H1 (cell line): Measurements from ENCODE around the gene ARHGAP6. TPM values are rescaled to one million over a fixed set of nuclear protein-coding genes. Genes with fewer than 3 reads are reported as not detected.

Source experiments
- CTCF ChIA-PET: fragments of 300-600 bp; sonication (Branson Sonifier 250); formaldehyde crosslinking; loops from one replicate; lab custom pipeline; 2021; ENCODE audit not compliant: partially characterized antibody; lab: Charles Lee
- POLR2A ChIA-PET: fragments of 300-600 bp; sonication (Branson Sonifier 250); formaldehyde crosslinking; loops from one replicate; lab custom pipeline; 2021; ENCODE audit warnings: inconsistent platforms; ENCODE audit not compliant: partially characterized antibody; lab: Charles Lee
- DNase-seq, 2 experiments: peaks; one replicate each; pipeline versions ENCODE4 v3.0.0 to v3.0.0-alpha.2; 2010 to 2022; ENCODE audit warnings: low spot score in 2 of 2, low read depth in 1 of 2, mixed read lengths in 1 of 2
- FAIRE-seq: peaks from 2 replicates; lab custom pipeline; 2011; peaks lifted over from hg19 to GRCh38; lab: Jason Lieb, UNC
- H2AFZ ChIP-seq: 2 replicates; pipeline ENCODE4 v1.8.1; 2012; ENCODE audit warnings: low read length, inconsistent platforms
- H2AK5ac ChIP-seq: 2 replicates; pipeline ENCODE4 v1.6.1; 2013; ENCODE audit warnings: low read depth, low read length
- H2BK120ac ChIP-seq: replicated peaks from 2 replicates; pipeline ENCODE3; 2013; ENCODE audit warnings: low read depth, low read length, inconsistent platforms
- H2BK12ac ChIP-seq: 2 replicates; pipeline ENCODE4 v1.6.1; 2013; ENCODE audit warnings: low read depth, low read length
- H2BK15ac ChIP-seq: 2 replicates; pipeline ENCODE4 v1.6.1; 2013; ENCODE audit warnings: low read length
- H2BK20ac ChIP-seq: 2 replicates; pipeline ENCODE4 v1.6.1; 2013; ENCODE audit warnings: low read length
- H2BK5ac ChIP-seq: 2 replicates; pipeline ENCODE4 v1.6.1; 2013; ENCODE audit warnings: low read depth, low read length
- H3K14ac ChIP-seq: 2 replicates; pipeline ENCODE4 v1.6.1; 2013; ENCODE audit warnings: inconsistent platforms; ENCODE audit not compliant: insufficient read length
- H3K18ac ChIP-seq: 2 replicates; pipeline ENCODE4 v1.6.1; 2013; ENCODE audit warnings: low read length; ENCODE audit errors: extremely low read depth
- H3K23ac ChIP-seq: 2 replicates; pipeline ENCODE4 v1.6.1; 2013; ENCODE audit warnings: inconsistent platforms; ENCODE audit not compliant: insufficient read length
- H3K23me2 ChIP-seq: 2 replicates; pipeline ENCODE4 v1.6.1; 2013; ENCODE audit warnings: low read depth, low read length
- H3K27ac ChIP-seq: 2 replicates; pipeline ENCODE4 v1.6.1; 2011; ENCODE audit warnings: low read depth, low read length, inconsistent platforms
- H3K27me3 ChIP-seq, 4 experiments: replicated peaks in 1 of 4; 1 replicate in 1 of 4; 2 replicates in 3 of 4; pipeline versions ENCODE4 v1.6.1 to v1.8.1; 2011 to 2013; ENCODE audit warnings: low read length in 3 of 4, mild to moderate bottlenecking in 3 of 4, inconsistent platforms in 2 of 4, mixed read lengths in 2 of 4, moderate library complexity in 1 of 4; ENCODE audit not compliant: control insufficient read depth in 3 of 4, insufficient read depth in 3 of 4; ENCODE audit errors: extremely low read depth in 1 of 4
- H3K36me3 ChIP-seq, 4 experiments: 2 replicates each; pipeline versions ENCODE4 v1.6.1 to v1.8.1; 2011 to 2013; ENCODE audit warnings: mild to moderate bottlenecking in 4 of 4, low read length in 3 of 4, moderate library complexity in 2 of 4, control low read depth in 1 of 4, inconsistent platforms in 1 of 4; ENCODE audit not compliant: insufficient read depth in 4 of 4, control insufficient read depth in 2 of 4
- H3K4ac ChIP-seq: replicated peaks from 2 replicates; pipeline ENCODE3; 2013; ENCODE audit warnings: low read length, low read depth, mixed read lengths, inconsistent platforms; ENCODE audit not compliant: insufficient read length
- H3K4me1 ChIP-seq, 4 experiments: replicated peaks in 1 of 4; 1 replicate in 1 of 4; 2 replicates in 3 of 4; pipeline versions ENCODE4 v1.6.1 to v1.8.1; 2011 to 2013; ENCODE audit warnings: low read length in 3 of 4, inconsistent platforms in 2 of 4, mixed read lengths in 1 of 4; ENCODE audit not compliant: insufficient read depth in 4 of 4, control insufficient read depth in 3 of 4
- H3K4me2 ChIP-seq, 2 experiments: 2 replicates each; pipeline versions ENCODE4 v1.6.1 to v1.8.1; 2011 to 2013; ENCODE audit warnings: low read depth in 2 of 2, low read length in 2 of 2, control low read depth in 1 of 2, inconsistent platforms in 1 of 2, mild to moderate bottlenecking in 1 of 2; ENCODE audit not compliant: insufficient read depth in 1 of 2
- H3K4me3 ChIP-seq, 4 experiments: fragments of 200-600, 300-600 bp in 1 of 4; sonication (generic), shearing (Covaris generic), sonication (Bioruptor Twin) in 1 of 4; 2 replicates each; pipeline versions ENCODE4 v1.5.1 to v1.8.1; 2011 to 2016; ENCODE audit warnings: low read length in 4 of 4, low read depth in 3 of 4, control low read depth in 2 of 4, inconsistent platforms in 2 of 4, mild to moderate bottlenecking in 2 of 4, mixed read lengths in 1 of 4, moderate library complexity in 1 of 4; ENCODE audit not compliant: insufficient read depth in 2 of 4; ENCODE audit errors: extremely low read depth in 1 of 4
- H3K56ac ChIP-seq: replicated peaks from 2 replicates; pipeline ENCODE3; 2013; ENCODE audit warnings: low read depth, mild to moderate bottlenecking, mixed read lengths, low read length, inconsistent platforms; ENCODE audit not compliant: insufficient read length
- H3K79me1 ChIP-seq: 2 replicates; pipeline ENCODE4 v1.6.1; 2013; ENCODE audit warnings: low read depth, low read length, control low read depth
- H3K79me2 ChIP-seq, 2 experiments: 2 replicates each; pipeline versions ENCODE4 v1.6.1 to v1.8.1; 2012 to 2013; ENCODE audit warnings: low read length in 2 of 2, mild to moderate bottlenecking in 2 of 2, inconsistent platforms in 1 of 2; ENCODE audit not compliant: insufficient read depth in 2 of 2, control insufficient read depth in 1 of 2
- H3K9ac ChIP-seq, 4 experiments: replicated peaks in 1 of 4; 1 replicate in 1 of 4; 2 replicates in 3 of 4; pipeline versions ENCODE4 v1.6.1 to v1.8.1; 2011 to 2013; ENCODE audit warnings: low read depth in 3 of 4, low read length in 3 of 4, control low read depth in 2 of 4, mild to moderate bottlenecking in 2 of 4, moderate library complexity in 2 of 4, inconsistent platforms in 1 of 4; ENCODE audit errors: extremely low read depth in 1 of 4
- H3K9me3 ChIP-seq, 2 experiments: 2 replicates each; pipeline versions ENCODE4 v1.6.1 to v1.8.1; 2012 to 2013; ENCODE audit warnings: mild to moderate bottlenecking in 2 of 2, moderate library complexity in 2 of 2, control low read depth in 1 of 2, inconsistent platforms in 1 of 2, low read depth in 1 of 2, low read length in 1 of 2, mixed read lengths in 1 of 2; ENCODE audit not compliant: insufficient read depth in 2 of 2
- H4K20me1 ChIP-seq, 2 experiments: replicated peaks in 1 of 2; 2 replicates each; pipeline versions ENCODE3 to v1.8.1; 2011 to 2013; ENCODE audit warnings: inconsistent platforms in 2 of 2, low read length in 2 of 2, mild to moderate bottlenecking in 1 of 2; ENCODE audit not compliant: insufficient read depth in 2 of 2, control insufficient read depth in 1 of 2
- H4K5ac ChIP-seq: 2 replicates; pipeline ENCODE4 v1.6.1; 2013; ENCODE audit warnings: low read length, low read depth, mixed read lengths, inconsistent platforms; ENCODE audit not compliant: insufficient read length
- H4K8ac ChIP-seq: 2 replicates; pipeline ENCODE4 v1.8.0; 2013; ENCODE audit warnings: mild to moderate bottlenecking, moderate library complexity, low read length, inconsistent platforms; ENCODE audit not compliant: insufficient read depth; ENCODE audit errors: extremely low read depth
- H4K91ac ChIP-seq: replicated peaks from 2 replicates; pipeline ENCODE3; 2013; ENCODE audit warnings: low read length, mixed read lengths, inconsistent platforms; ENCODE audit not compliant: insufficient read length
- CBX5 ChIP-seq: fragments of 300-800, 300-1000 bp; sonication (generic); IDR thresholded peaks from 2 replicates; pipeline ENCODE4 v1.7.1; 2016; ENCODE audit warnings: antibody characterized with exemption, low read length, low read depth
- CREB1 ChIP-seq: IDR thresholded peaks from 2 replicates; pipeline ENCODE4 v1.6.1; 2012; ENCODE audit warnings: inconsistent platforms
- EP300 ChIP-seq, 2 experiments: IDR thresholded peaks; 1 replicate in 1 of 2; 2 replicates in 1 of 2; pipeline ENCODE4 v1.6.1; 2011 to 2012; ENCODE audit warnings: low read depth in 2 of 2, low read length in 2 of 2, mild to moderate bottlenecking in 2 of 2, borderline replicate concordance in 1 of 2, inconsistent platforms in 1 of 2, moderate library complexity in 1 of 2
- FOSL1 ChIP-seq: IDR thresholded peaks from 2 replicates; pipeline ENCODE4 v1.6.1; 2011; ENCODE audit warnings: mild to moderate bottlenecking, low read depth, low read length, moderate library complexity; ENCODE audit not compliant: insufficient read depth
- HDAC2 ChIP-seq, 2 experiments: fragments of 300-600 bp in 1 of 2; sonication (generic) in 1 of 2; IDR thresholded peaks; 2 replicates each; pipeline ENCODE4 v1.6.1; 2011 to 2012; ENCODE audit warnings: low read depth in 2 of 2, low read length in 2 of 2, mild to moderate bottlenecking in 2 of 2, moderate library complexity in 2 of 2, borderline replicate concordance in 1 of 2, inconsistent platforms in 1 of 2
- HDAC6 ChIP-seq: IDR thresholded peaks from one replicate; pipeline ENCODE4 v1.7.1; 2012; ENCODE audit warnings: low read depth, mild to moderate bottlenecking, inconsistent platforms, low read length, moderate library complexity
- JUND ChIP-seq: IDR thresholded peaks from 2 replicates; pipeline ENCODE4 v1.6.1; 2011; ENCODE audit warnings: mild to moderate bottlenecking, improper control_type of control experiment, low read length
- MAFK ChIP-seq: IDR thresholded peaks from 2 replicates; pipeline ENCODE4 v1.6.1; 2012; ENCODE audit warnings: low read depth, mild to moderate bottlenecking, improper control_type of control experiment, low read length
- NRF1 ChIP-seq: IDR thresholded peaks from 2 replicates; pipeline ENCODE4 v1.6.1; 2011; ENCODE audit warnings: mild to moderate bottlenecking, low read depth, low read length, improper control_type of control experiment
- PHF8 ChIP-seq: fragments of 200-600 bp; sonication (generic); conservative IDR thresholded peaks from 2 replicates; pipeline ENCODE4 v1.7.1; 2012; ENCODE audit warnings: low read depth, mild to moderate bottlenecking, inconsistent platforms, low read length, moderate library complexity
- RXRA ChIP-seq: IDR thresholded peaks from 2 replicates; pipeline ENCODE4 v1.6.1; 2011; ENCODE audit warnings: low read depth, mild to moderate bottlenecking, low read length, moderate library complexity; ENCODE audit not compliant: insufficient read depth
- SRF ChIP-seq: IDR thresholded peaks from 2 replicates; pipeline ENCODE4 v1.6.1; 2011; ENCODE audit warnings: mild to moderate bottlenecking, low read depth, low read length, moderate library complexity
- TAF7 ChIP-seq: optimal IDR thresholded peaks from 2 replicates; pipeline ENCODE3; 2011; ENCODE audit warnings: low read depth, mild to moderate bottlenecking, inconsistent platforms, low read length, moderate library complexity, borderline replicate concordance
- WGBS, 2 experiments: shearing (Covaris generic) in 1 of 2; methylation state at CpG; one replicate each; pipeline versions ENCODE4 v1.1.6 to v1.1.7; 2013 to 2015; ENCODE audit warnings: low lambda C conversion rate in 2 of 2, mixed read lengths in 2 of 2, inconsistent platforms in 1 of 2, low coverage in 1 of 2, missing lambda C conversion rate in 1 of 2; ENCODE audit not compliant: insufficient replicate concordance in 2 of 2, insufficient coverage in 1 of 2, insufficient read length in 1 of 2; ENCODE audit errors: extremely low coverage in 1 of 2, missing lambda C conversion rate in 1 of 2; 5-methylcytosine and 5-hydroxymethylcytosine counted together
- polyA plus RNA-seq, 7 experiments: library from polyadenylated mRNA; depleted of rRNA in 3 of 7; stranded (reverse) in 5 of 7; unstranded in 2 of 7; fragments of >200 nt in 5 of 7; fragments of 200-250 nt in 2 of 7; gene quantifications; 1 replicate in 5 of 7; 2 replicates in 1 of 7; 4 replicates in 1 of 7; pipeline versions ENCODE4 v1.2.1 to v1.2.3, GENCODE V29; 2011 to 2013; ENCODE audit warnings: missing spikeins in 2 of 7, mixed read lengths in 2 of 7
- total RNA-seq: library from RNA; stranded (reverse); fragmentation: NEBNext Ultra II Directional; extraction: Animal tissue kit (Norgen Biotek cat#: 25700); gene quantifications from 2 replicates; pipeline ENCODE4 v1.2.1, GENCODE V29; 2021
- TF ChIP-seq, protein P1 (sequence below): IDR thresholded peaks from 2 replicates; pipeline ENCODE4 v1.6.1; 2012; ENCODE audit warnings: inconsistent platforms

Gene ARHGAP6
- total and polyA plus RNA-seq, 2 of the 8 experiments (the other 6 are each of a cell fraction or from before 2014, with no cell fraction given), result 0.35 to 0.82 TPM

DNA sequence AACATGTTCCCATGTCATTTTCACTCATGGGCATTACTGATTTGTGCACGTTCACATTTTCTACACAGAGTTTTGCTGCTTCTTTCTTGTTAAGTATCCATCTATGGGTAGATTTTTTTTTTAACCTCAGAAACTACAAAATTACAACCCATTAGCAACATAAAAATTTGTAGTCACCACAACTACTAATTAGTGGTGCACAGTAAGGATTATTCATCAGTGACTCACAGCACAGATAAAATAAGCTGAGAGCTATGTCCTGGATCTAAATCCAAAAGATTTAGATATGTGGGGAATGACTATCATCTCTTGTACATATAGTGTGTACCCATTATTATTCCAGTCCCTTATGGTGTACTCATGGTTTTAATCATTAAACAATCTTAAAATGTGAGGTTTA, 392.2 kb downstream of the ARHGAP6 start:
- Histone ChIP-seq H3K23me2 (no peaks in the 10 kb centered on the region), H3K23ac (no peak overlapping the region), H2BK120ac (no peak overlapping the region), H4K8ac (no peak overlapping the region), H2BK5ac (no peak overlapping the region), H3K14ac (no peak overlapping the region), H2BK12ac (no peak overlapping the region), H4K5ac (no peak overlapping the region), H3K79me1 (no peaks in the 10 kb centered on the region), H3K27ac (no peak overlapping the region), H3K9me3 (no peaks in the 10 kb centered on the region), H3K27me3 (no peaks in the 10 kb centered on the region), H3K4me2 (no peak overlapping the region), H3K4me1 (no peaks in the 10 kb centered on the region), H3K18ac (no peak overlapping the region), H2BK20ac (no peak overlapping the region), H3K4ac (no peak overlapping the region), H3K56ac (no peak overlapping the region), H2BK15ac (no peak overlapping the region), H2AK5ac (no peak overlapping the region), H3K36me3 (no peaks in the 10 kb centered on the region), H3K9ac (no peak overlapping the region), H3K79me2 (no peaks in the 10 kb centered on the region), H3K4me3 (no peak overlapping the region), H4K91ac (no peak overlapping the region), H4K20me1 (no peaks in the 10 kb centered on the region), H2AFZ (no peak overlapping the region)
- FAIRE-seq (no peak), DNase-seq (no peak)
- CTCF ChIA-PET, result no interaction called here
- 79% methylated on average over 1 of the region's 1 CpG; no CpG with 5 or more reads in 1 of the 2 experiments for WGBS, 2 experiments
- POLR2A ChIA-PET, result no interaction called here
- TF ChIP-seq EP300 (IDR thresholded peaks at IDR 0.05; ENCODE audit: borderline replicate concordance in 1 of 2, low read depth in 2 of 2, low read length in 2 of 2) (no peak), TAF7 (no peak), MAFK (no peak), JUND (no peak), PHF8 (no peak), NRF1 (no peak), HDAC2 (IDR thresholded peaks at IDR 0.05; ENCODE audit: borderline replicate concordance in 1 of 2, low read depth in 2 of 2, low read length in 2 of 2) (no peak), HDAC6 (no peak), CBX5 (no peak), SRF (no peak), FOSL1 (no peak), CREB1 (no peak), RXRA (no peak)
- TF ChIP-seq, protein P1, sequence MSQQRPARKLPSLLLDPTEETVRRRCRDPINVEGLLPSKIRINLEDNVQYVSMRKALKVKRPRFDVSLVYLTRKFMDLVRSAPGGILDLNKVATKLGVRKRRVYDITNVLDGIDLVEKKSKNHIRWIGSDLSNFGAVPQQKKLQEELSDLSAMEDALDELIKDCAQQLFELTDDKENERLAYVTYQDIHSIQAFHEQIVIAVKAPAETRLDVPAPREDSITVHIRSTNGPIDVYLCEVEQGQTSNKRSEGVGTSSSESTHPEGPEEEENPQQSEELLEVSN, result no peak
